A549 (cell line): ENCODE results near the gene CDC45. TPM values are rescaled to one million over a fixed set of nuclear protein-coding genes. Genes with fewer than 3 reads are reported as not detected.

Source experiments
- ATAC-seq, 2 experiments: fragments of 200-7000 bp in 1 of 2; fragments of >200 bp in 1 of 2; cut with Nextera tagmentation in 1 of 2; cut with Tn5 transposase in 1 of 2; 3 replicates each; pipeline versions ENCODE4 v1.8.0 to v1.9.1; 2018 to 2020; ENCODE audit warnings: mild to moderate bottlenecking in 1 of 2, moderate library complexity in 1 of 2
- CTCF ChIA-PET: fragments of 300-600 bp; sonication (Branson Sonifier 250); formaldehyde crosslinking; extraction: SDS; loops from one replicate; lab custom pipeline; 2021; ENCODE audit warnings: antibody characterized with exemption, inconsistent platforms; lab: Yijun Ruan, JAX
- POLR2A ChIA-PET: fragments of 350-600 bp; formaldehyde crosslinking; extraction: SDS; loops from one replicate; lab custom pipeline; 2021; ENCODE audit warnings: antibody characterized with exemption, inconsistent platforms; lab: Yijun Ruan, JAX
- DNase-seq, 2 experiments: peaks; one replicate each; pipeline versions ENCODE4 v3.0.0 to v3.0.0-alpha.2; 2011 to 2016; ENCODE audit warnings: low read depth in 1 of 2, low spot score in 1 of 2
- FAIRE-seq: peaks from 2 replicates; lab custom pipeline; 2011; peaks lifted over from hg19 to GRCh38; lab: Jason Lieb, UNC
- H3K27ac ChIP-seq, 2 experiments: fragments of >200 bp; sonication (Bioruptor Twin); formaldehyde crosslinking; 3 replicates each; pipeline ENCODE4 v1.5.1; 2016 to 2017
- H3K4me1 ChIP-seq: fragments of >200 bp; sonication (Bioruptor Twin); formaldehyde crosslinking; 3 replicates; pipeline ENCODE4 v1.6.1; 2016
- H3K4me2 ChIP-seq: fragments of >200 bp; sonication (Bioruptor Twin); formaldehyde crosslinking; 3 replicates; pipeline ENCODE4 v1.6.1; 2016
- H3K4me3 ChIP-seq: fragments of >200 bp; sonication (Bioruptor Twin); formaldehyde crosslinking; 3 replicates; pipeline ENCODE4 v1.5.1; 2016
- H3K9me3 ChIP-seq: fragments of >200 bp; sonication (Bioruptor Twin); formaldehyde crosslinking; 3 replicates; pipeline ENCODE4 v1.6.1; 2016
- CBX8 ChIP-seq: fragments of 200-600 bp; sonication (generic); IDR thresholded peaks from 2 replicates; pipeline ENCODE4 v1.6.1; 2016
- CEBPB ChIP-seq, 2 experiments: fragments of >200 bp in 1 of 2; sonication (Bioruptor Twin) in 1 of 2; formaldehyde crosslinking in 1 of 2; IDR thresholded peaks; 2 replicates each; pipeline ENCODE4 v1.6.1; 2012 to 2016
- CHD2 ChIP-seq: fragments of 150-350 bp; IDR thresholded peaks from 2 replicates; pipeline ENCODE4 v1.6.1; 2014; ENCODE audit warnings: low read length; ENCODE audit not compliant: partially characterized antibody
- EP300 ChIP-seq, 2 experiments: fragments of >200 bp; sonication (Bioruptor Twin); formaldehyde crosslinking; IDR thresholded peaks; 2 replicates in 1 of 2; 3 replicates in 1 of 2; pipeline ENCODE4 v1.6.1; 2016 to 2017
- FOSB ChIP-seq: fragments of 250-450 bp; sonication (Bioruptor Pico); IDR thresholded peaks from 2 replicates; pipeline ENCODE4 v1.5.0; 2020; ENCODE audit warnings: mild to moderate bottlenecking, moderate library complexity
- KDM1A ChIP-seq: fragments of 200-600 bp; sonication (generic); IDR thresholded peaks from 2 replicates; pipeline ENCODE4 v1.6.1; 2016; ENCODE audit warnings: low read depth, mild to moderate bottlenecking
- MAFK ChIP-seq: fragments of 450-650 bp; IDR thresholded peaks from 2 replicates; pipeline ENCODE4 v1.6.1; 2014; ENCODE audit not compliant: partially characterized antibody
- MYC ChIP-seq: IDR thresholded peaks from 2 replicates; pipeline ENCODE4 v1.6.1; 2012; ENCODE audit warnings: mild to moderate bottlenecking, inconsistent platforms, low read length, improper control_type of control experiment, borderline replicate concordance
- PHF8 ChIP-seq: fragments of 200-600 bp; sonication (generic); IDR thresholded peaks from 2 replicates; pipeline ENCODE4 v1.6.1; 2016; ENCODE audit warnings: low read depth, mild to moderate bottlenecking, antibody characterized with exemption, moderate library complexity, borderline replicate concordance
- RAD21 ChIP-seq, 2 experiments: fragments of >200 bp in 1 of 2; sonication (Bioruptor Twin) in 1 of 2; formaldehyde crosslinking in 1 of 2; IDR thresholded peaks in 1 of 2; conservative IDR thresholded peaks in 1 of 2; 2 replicates in 1 of 2; 3 replicates in 1 of 2; pipeline ENCODE4 v1.6.1; 2012 to 2018; ENCODE audit warnings: inconsistent platforms in 1 of 2
- RCOR1 ChIP-seq: fragments of 150-350 bp; IDR thresholded peaks from 2 replicates; pipeline ENCODE4 v1.6.1; 2014; ENCODE audit warnings: antibody characterized with exemption, low read length, low read depth
- RNF2 ChIP-seq: fragments of 200-600 bp; sonication (generic); IDR thresholded peaks from 2 replicates; pipeline ENCODE4 v1.6.1; 2016; ENCODE audit warnings: low read depth, mild to moderate bottlenecking, antibody characterized with exemption, moderate library complexity, borderline replicate concordance
- TFCP2L1 ChIP-seq: fragments of 250-450 bp; sonication (Bioruptor Pico); IDR thresholded peaks from 2 replicates; pipeline ENCODE4 v1.5.0; 2021; ENCODE audit warnings: mild to moderate bottlenecking
- ZC3H11A ChIP-seq: fragments of 450-650 bp; IDR thresholded peaks from 2 replicates; pipeline ENCODE4 v1.6.1; 2014; ENCODE audit warnings: antibody characterized with exemption, mild to moderate bottlenecking
- ZNF302 ChIP-seq: fragments of 250-450 bp; sonication (Bioruptor Pico); IDR thresholded peaks from 2 replicates; pipeline ENCODE4 v1.9.0; 2021; ENCODE audit warnings: inconsistent platforms, mild to moderate bottlenecking, moderate library complexity
- ZSCAN20 ChIP-seq: fragments of 250-450 bp; sonication (Bioruptor Pico); IDR thresholded peaks from 2 replicates; pipeline ENCODE4 v1.8.0; 2022; ENCODE audit warnings: mild to moderate bottlenecking, moderate library complexity
- WGBS: methylation state at CpG from one replicate; pipeline ENCODE4 v1.1.6; 2017; ENCODE audit errors: missing lambda C conversion rate; 5-methylcytosine and 5-hydroxymethylcytosine counted together
- polyA plus RNA-seq, 4 experiments: library from polyadenylated mRNA; depleted of rRNA in 3 of 4; stranded (reverse); fragments of >200 nt; fragmentation: RNase III in 1 of 4; extraction: RNeasy Plus Mini Kit Qiagen cat#74134 plus additional on column Dnase treatment in 1 of 4; gene quantifications; 2 replicates in 3 of 4; 3 replicates in 1 of 4; pipeline ENCODE4 v1.2.3, GENCODE V29; 2011 to 2017
- TF ChIP-seq, protein P1 (sequence below): fragments of >200 bp; sonication (Bioruptor Twin); formaldehyde crosslinking; IDR thresholded peaks from 2 replicates; pipeline ENCODE4 v1.6.1; 2016
- TF ChIP-seq, protein P2 (sequence below): fragments of 450-650 bp; IDR thresholded peaks from 2 replicates; pipeline ENCODE4 v1.6.1; 2014; ENCODE audit warnings: antibody characterized with exemption
- TF ChIP-seq, protein P3 (sequence below): IDR thresholded peaks from 2 replicates; pipeline ENCODE4 v1.6.1; 2012; ENCODE audit warnings: low read depth, borderline replicate concordance
- TF ChIP-seq, protein P4 (sequence below): fragments of 200-600 bp; sonication (generic); IDR thresholded peaks from 2 replicates; pipeline ENCODE4 v1.6.1; 2016; ENCODE audit warnings: antibody characterized with exemption, mild to moderate bottlenecking, moderate library complexity
- TF ChIP-seq, protein P5 (sequence below): fragments of 250-450 bp; sonication (Bioruptor Pico); IDR thresholded peaks from 2 replicates; pipeline ENCODE4 v1.5.0; 2021; ENCODE audit warnings: mild to moderate bottlenecking, moderate library complexity, borderline replicate concordance

CDC45 gene
- polyA plus RNA-seq, 2 of the 4 experiments (the other 2 are of a cell fraction): 47.2 to 51.6 TPM

DNA sequence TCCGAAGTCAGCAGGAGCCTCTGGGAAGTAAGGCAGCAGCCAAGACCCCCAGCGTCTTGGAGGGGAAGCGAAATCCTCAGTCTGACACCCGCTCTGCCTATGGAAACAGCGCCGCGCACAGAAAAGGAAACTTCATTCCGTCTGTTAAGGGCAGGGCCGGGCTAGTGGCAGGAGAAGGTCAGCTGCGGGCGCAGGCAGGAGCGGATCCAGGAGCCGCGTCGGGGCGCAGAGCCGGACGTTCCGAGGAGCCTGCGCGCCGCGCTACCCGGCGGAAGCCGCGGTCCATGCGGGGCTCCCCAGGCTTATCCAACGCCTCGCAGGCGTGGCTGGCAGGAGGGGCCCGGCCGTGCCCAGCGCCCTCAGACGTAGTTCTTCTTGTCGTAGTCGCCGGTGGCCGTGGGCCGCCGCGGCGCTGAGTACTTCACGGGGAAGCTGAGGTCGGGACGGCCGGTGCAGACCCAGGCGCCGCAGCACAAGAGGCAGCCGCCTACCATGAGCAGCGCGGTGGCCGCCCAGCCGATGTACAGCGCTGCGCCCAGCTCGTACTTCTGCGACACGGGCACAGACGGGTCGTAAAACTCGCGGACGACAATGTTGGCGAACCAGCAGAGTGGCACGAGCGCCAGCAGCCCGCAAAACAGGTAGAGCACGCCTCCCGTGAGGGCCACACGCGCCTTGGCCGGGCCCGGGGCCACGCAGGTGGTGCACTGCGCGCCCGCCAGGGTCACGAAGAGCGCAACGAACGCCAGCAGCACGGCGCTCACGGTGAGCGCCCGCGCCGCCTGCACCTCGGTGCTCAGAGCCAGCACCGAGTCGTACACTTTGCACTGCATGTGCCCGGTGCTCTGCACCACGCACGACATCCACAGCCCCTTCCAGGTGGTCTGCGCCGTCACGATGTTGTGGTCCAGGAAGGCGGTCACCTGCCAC lies 43.8 kb downstream of the CDC45 start:
- H3K9me3 ChIP-seq: no peaks in the 10 kb centered on the region
- H3K27ac ChIP-seq: no peak overlapping the region
- TF ChIP-seq CBX8 (no peak), PHF8 (no peak), FOSB (CRISPR knock-in tag) (no peak), ZC3H11A (no peak), EP300 (IDR thresholded peaks at IDR 0.05) (no peak), ZSCAN20 (CRISPR knock-in tag) (no peak), MYC (no peak), ZNF302 (CRISPR knock-in tag) (no peak), KDM1A (no peak), CEBPB (IDR thresholded peaks at IDR 0.05) (no peak), MAFK (no peak), RCOR1 (no peak)
- TF ChIP-seq, protein P1, sequence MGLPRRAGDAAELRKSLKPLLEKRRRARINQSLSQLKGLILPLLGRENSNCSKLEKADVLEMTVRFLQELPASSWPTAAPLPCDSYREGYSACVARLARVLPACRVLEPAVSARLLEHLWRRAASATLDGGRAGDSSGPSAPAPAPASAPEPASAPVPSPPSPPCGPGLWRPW: no peak
- TF ChIP-seq, protein P2, sequence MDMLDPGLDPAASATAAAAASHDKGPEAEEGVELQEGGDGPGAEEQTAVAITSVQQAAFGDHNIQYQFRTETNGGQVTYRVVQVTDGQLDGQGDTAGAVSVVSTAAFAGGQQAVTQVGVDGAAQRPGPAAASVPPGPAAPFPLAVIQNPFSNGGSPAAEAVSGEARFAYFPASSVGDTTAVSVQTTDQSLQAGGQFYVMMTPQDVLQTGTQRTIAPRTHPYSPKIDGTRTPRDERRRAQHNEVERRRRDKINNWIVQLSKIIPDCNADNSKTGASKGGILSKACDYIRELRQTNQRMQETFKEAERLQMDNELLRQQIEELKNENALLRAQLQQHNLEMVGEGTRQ: no peak
- TF ChIP-seq, protein P3, sequence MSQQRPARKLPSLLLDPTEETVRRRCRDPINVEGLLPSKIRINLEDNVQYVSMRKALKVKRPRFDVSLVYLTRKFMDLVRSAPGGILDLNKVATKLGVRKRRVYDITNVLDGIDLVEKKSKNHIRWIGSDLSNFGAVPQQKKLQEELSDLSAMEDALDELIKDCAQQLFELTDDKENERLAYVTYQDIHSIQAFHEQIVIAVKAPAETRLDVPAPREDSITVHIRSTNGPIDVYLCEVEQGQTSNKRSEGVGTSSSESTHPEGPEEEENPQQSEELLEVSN: no peak
- ATAC-seq: no peak
- CTCF ChIA-PET: interaction anchor here (1.2 kb wide), 1 partner anchor 106 kb away, joined by 4 read pairs; no protein-coding TSS in a partner anchor
- no peak for FAIRE-seq
- POLR2A ChIA-PET: no interaction called here
- no peak for DNase-seq
- WGBS: 97% methylated on average over 45 of the region's 99 CpGs
- no peaks in the 10 kb centered on the region for H3K4me1 ChIP-seq
- H3K4me2 ChIP-seq: no peak overlapping the region
- no peak overlapping the region for H3K4me3 ChIP-seq

DNA sequence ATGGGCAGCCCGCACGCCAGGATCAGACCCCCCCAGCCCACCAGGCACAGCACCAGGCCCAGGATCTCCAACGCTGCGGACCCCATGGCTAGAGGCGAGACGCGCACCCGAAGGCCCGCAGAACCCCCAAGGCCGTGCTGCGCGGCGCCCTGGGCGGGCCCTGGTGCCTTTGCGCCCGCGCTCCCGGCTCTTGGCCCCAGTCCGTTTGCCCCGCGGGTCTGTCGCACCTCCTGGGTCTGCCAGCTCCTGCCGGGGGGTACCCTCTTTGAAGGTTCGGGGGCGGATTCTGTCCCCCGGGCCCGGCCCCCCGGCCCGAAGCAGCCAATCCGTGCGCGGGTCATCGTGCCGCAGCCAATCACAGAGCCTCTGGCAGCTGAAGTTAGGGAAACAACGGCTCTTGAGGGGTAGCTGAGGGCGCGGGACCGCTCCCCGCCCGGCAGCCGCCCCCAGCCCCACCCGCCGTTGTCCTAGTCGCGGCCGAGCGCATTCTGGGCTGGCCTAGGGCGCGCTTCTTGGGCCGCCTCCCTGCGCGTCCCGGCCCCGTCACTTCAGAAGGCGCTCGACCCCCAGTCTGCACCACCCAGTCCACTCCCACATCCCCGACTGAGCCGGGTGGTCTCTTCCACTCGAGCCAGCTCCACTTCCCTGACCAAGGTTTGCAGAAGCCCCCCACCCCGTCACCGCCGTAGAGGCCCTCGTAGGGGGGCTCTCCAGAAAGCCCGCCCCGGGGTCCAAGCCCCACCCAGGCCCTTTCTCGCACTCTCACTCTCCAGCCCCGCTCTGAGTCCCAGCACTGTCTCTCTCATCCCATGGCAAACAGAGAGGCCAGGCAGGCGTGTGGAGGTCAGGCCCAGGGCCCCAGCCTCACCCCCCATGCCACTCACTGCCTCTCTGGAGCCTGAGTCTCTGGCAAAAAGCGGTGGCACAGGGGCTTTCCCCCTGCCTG lies 44.7 kb downstream of the CDC45 start, which contains the start of gene CLDN5:
Gene CLDN5, minus strand, starts transcription at position 241 of the 946 bp plus-strand sequence. Its CDS starts 155 bp downstream, at position 86.
- no peak for DNase-seq
- WGBS: 77% methylated on average over 18 of the region's 69 CpGs
- Histone ChIP-seq H3K9me3 (no peaks in the 10 kb centered on the region), H3K4me2 (no peak within 1 kb of the TSS), H3K4me1 (no peaks in the 10 kb centered on the region), H3K27ac (no peak within 1 kb of the TSS), H3K4me3 (no peak within 1 kb of the TSS)
- TF ChIP-seq, protein P1: no peak
- no peak for TF ChIP-seq PHF8
- no peak for TF ChIP-seq RAD21 (conservative IDR thresholded peaks at IDR 0.05 in 1 of 2, IDR thresholded peaks at IDR 0.05 in 1 of 2)
- TF ChIP-seq, protein P4, sequence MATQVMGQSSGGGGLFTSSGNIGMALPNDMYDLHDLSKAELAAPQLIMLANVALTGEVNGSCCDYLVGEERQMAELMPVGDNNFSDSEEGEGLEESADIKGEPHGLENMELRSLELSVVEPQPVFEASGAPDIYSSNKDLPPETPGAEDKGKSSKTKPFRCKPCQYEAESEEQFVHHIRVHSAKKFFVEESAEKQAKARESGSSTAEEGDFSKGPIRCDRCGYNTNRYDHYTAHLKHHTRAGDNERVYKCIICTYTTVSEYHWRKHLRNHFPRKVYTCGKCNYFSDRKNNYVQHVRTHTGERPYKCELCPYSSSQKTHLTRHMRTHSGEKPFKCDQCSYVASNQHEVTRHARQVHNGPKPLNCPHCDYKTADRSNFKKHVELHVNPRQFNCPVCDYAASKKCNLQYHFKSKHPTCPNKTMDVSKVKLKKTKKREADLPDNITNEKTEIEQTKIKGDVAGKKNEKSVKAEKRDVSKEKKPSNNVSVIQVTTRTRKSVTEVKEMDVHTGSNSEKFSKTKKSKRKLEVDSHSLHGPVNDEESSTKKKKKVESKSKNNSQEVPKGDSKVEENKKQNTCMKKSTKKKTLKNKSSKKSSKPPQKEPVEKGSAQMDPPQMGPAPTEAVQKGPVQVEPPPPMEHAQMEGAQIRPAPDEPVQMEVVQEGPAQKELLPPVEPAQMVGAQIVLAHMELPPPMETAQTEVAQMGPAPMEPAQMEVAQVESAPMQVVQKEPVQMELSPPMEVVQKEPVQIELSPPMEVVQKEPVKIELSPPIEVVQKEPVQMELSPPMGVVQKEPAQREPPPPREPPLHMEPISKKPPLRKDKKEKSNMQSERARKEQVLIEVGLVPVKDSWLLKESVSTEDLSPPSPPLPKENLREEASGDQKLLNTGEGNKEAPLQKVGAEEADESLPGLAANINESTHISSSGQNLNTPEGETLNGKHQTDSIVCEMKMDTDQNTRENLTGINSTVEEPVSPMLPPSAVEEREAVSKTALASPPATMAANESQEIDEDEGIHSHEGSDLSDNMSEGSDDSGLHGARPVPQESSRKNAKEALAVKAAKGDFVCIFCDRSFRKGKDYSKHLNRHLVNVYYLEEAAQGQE: no peak
- no peak for TF ChIP-seq CHD2
- TF ChIP-seq, protein P5, sequence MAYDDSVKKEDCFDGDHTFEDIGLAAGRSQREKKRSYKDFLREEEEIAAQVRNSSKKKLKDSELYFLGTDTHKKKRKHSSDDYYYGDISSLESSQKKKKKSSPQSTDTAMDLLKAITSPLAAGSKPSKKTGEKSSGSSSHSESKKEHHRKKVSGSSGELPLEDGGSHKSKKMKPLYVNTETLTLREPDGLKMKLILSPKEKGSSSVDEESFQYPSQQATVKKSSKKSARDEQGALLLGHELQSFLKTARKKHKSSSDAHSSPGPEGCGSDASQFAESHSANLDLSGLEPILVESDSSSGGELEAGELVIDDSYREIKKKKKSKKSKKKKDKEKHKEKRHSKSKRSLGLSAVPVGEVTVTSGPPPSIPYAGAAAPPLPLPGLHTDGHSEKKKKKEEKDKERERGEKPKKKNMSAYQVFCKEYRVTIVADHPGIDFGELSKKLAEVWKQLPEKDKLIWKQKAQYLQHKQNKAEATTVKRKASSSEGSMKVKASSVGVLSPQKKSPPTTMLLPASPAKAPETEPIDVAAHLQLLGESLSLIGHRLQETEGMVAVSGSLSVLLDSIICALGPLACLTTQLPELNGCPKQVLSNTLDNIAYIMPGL: no peak
- TF ChIP-seq RNF2: no peak
- TF ChIP-seq TFCP2L1 (CRISPR knock-in tag): no peak
- FAIRE-seq: no peak
- peak in 1 of 2 experiments; percentile 34; a peak in 3 of 6 replicates for ATAC-seq
- ChIA-PET CTCF (no interaction called here), POLR2A (no interaction called here)
